Gastrocnemius medialis (tissue), 4 donors: ENCODE results near the gene WNT10A.

ENCODE experiments used
- CTCF ChIP-seq, 5 experiments: fragments of 450-650 bp in 3 of 5; fragments of 200-600 bp in 2 of 5; sonication (generic) in 2 of 5; IDR thresholded peaks in 4 of 5; conservative IDR thresholded peaks in 1 of 5; 1 replicate in 4 of 5; 2 replicates in 1 of 5; pipeline ENCODE4 v1.5.1; 2016 to 2019; ENCODE audit warnings: antibody characterized with exemption in 5 of 5, mild to moderate bottlenecking in 3 of 5, moderate library complexity in 3 of 5
- POLR2A ChIP-seq, 2 donors: fragments of 450-650 bp; IDR thresholded peaks; one replicate each; pipeline ENCODE4 v1.6.1; 2017; ENCODE audit warnings: antibody characterized with exemption in 2 of 2, mild to moderate bottlenecking in 2 of 2, moderate library complexity in 2 of 2

- TF ChIP-seq CTCF (IDR thresholded peaks at IDR 0.05 in 4 of 5, conservative IDR thresholded peaks at IDR 0.05 in 1 of 5) (no peak), POLR2A (IDR thresholded peaks at IDR 0.05) (no peak)
These were observed 46.0 kb upstream of the WNT10A start for GRCh38 chr2:218834685-218835084.
